ENCODE measurements around the gene BCL11B.

The BCL11B gene

GRCh38 chr14:99176156-99176945 lies 95.6 kb downstream of the BCL11B start:
- DNase-seq (ENCODE audit: extremely low spot score): no peak
- POLR2A ChIA-PET: no interaction called here
- CTCF ChIA-PET: no interaction called here
- TF ChIP-seq, protein P1, sequence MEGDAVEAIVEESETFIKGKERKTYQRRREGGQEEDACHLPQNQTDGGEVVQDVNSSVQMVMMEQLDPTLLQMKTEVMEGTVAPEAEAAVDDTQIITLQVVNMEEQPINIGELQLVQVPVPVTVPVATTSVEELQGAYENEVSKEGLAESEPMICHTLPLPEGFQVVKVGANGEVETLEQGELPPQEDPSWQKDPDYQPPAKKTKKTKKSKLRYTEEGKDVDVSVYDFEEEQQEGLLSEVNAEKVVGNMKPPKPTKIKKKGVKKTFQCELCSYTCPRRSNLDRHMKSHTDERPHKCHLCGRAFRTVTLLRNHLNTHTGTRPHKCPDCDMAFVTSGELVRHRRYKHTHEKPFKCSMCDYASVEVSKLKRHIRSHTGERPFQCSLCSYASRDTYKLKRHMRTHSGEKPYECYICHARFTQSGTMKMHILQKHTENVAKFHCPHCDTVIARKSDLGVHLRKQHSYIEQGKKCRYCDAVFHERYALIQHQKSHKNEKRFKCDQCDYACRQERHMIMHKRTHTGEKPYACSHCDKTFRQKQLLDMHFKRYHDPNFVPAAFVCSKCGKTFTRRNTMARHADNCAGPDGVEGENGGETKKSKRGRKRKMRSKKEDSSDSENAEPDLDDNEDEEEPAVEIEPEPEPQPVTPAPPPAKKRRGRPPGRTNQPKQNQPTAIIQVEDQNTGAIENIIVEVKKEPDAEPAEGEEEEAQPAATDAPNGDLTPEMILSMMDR (IDR thresholded peaks at IDR 0.05; ENCODE audit: control extremely low read depth, extremely low read depth, low read depth, missing control alignments): no peak

- TF ChIP-seq, protein P1 (IDR thresholded peaks at IDR 0.05; ENCODE audit: control extremely low read depth, extremely low read depth, low read depth, missing control alignments): no peak
- no peak for DNase-seq (ENCODE audit: extremely low spot score)
- CTCF ChIA-PET: no interaction called here
- POLR2A ChIA-PET: no interaction called here
Observed at GRCh38 chr14:99175331-99176155, 96.5 kb downstream of the BCL11B start.

DNA sequence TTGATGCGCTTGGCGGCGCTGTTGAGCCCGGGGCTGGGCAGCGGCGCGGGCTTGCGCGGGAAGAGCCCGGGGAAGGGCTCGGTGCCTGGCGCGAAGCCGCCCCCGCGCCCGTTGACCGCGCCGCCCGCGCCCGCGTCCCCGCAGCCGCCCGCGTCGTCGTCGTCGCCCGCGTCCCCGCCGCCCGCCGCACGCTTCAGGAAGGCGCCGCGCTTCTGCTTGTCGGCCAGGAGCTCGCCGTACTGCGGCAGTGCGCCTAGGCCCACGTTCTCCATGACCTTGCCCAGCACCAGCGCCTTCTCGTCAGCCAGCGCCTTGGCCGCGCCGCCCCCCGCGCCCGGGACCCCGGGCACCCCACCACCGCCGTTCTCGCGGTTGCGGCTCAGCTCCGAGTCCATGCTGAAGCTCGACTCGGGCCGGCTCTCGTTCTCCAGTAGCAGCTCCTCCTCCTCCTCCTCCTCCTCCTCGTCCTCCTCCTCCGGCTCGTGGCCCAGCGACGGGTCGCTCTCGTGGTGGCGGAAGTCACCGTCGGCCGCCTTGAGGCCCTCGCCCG lies 97.2 kb downstream of the BCL11B start:
- ChIA-PET POLR2A (no interaction called here), CTCF (no interaction called here)
- TF ChIP-seq, protein P1 (IDR thresholded peaks at IDR 0.05; ENCODE audit: control extremely low read depth, extremely low read depth, low read depth, missing control alignments): no peak
- DNase-seq (ENCODE audit: extremely low spot score): no peak

- DNase-seq (ENCODE audit: extremely low spot score): no peak
- TF ChIP-seq, protein P1 (IDR thresholded peaks at IDR 0.05; ENCODE audit: control extremely low read depth, extremely low read depth, low read depth, missing control alignments): no peak
- CTCF ChIA-PET: no interaction called here
- POLR2A ChIA-PET: no interaction called here
Observed at GRCh38 chr14:99174081-99174769, 97.8 kb downstream of the BCL11B start.

DNA sequence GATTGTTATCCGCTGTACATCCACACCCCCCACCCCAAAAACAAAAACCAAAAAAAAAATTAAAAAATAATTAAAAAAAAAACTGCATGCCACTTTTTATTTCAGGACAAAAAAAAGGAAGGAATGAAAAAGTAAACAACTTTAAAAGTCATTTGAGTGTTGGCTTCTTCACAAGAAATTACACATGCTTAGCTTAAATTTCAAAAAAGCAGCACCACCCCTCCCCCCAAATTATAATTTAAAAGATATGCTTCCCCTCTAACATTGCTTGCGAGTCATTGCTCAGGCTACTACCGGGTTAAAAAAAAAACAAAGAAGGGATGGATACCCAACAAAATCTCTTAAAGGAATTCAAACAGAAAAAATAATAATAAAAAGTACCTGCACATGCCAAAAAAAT lies 98.5 kb downstream of the BCL11B start:
- DNase-seq (ENCODE audit: extremely low spot score): no peak
- ChIA-PET POLR2A (no interaction called here), CTCF (no interaction called here)
- TF ChIP-seq, protein P1 (IDR thresholded peaks at IDR 0.05; ENCODE audit: control extremely low read depth, extremely low read depth, low read depth, missing control alignments): no peak

- ChIA-PET POLR2A (no interaction called here), CTCF (no interaction called here)
- TF ChIP-seq, protein P1 (IDR thresholded peaks at IDR 0.05; ENCODE audit: control extremely low read depth, extremely low read depth, low read depth, missing control alignments): no peak
- no peak for DNase-seq (ENCODE audit: extremely low spot score)
Observed at GRCh38 chr14:99173086-99173485, 98.9 kb downstream of the BCL11B start.

Data from GM10248 (cell line).